ENCODE results near the gene RILPL2.
"Not testable (repeated sequence)": the region's sequence is repeated elsewhere in the genome, so short reads cannot be mapped to it uniquely, and the experiment has no call there.

RILPL2 gene

DNA sequence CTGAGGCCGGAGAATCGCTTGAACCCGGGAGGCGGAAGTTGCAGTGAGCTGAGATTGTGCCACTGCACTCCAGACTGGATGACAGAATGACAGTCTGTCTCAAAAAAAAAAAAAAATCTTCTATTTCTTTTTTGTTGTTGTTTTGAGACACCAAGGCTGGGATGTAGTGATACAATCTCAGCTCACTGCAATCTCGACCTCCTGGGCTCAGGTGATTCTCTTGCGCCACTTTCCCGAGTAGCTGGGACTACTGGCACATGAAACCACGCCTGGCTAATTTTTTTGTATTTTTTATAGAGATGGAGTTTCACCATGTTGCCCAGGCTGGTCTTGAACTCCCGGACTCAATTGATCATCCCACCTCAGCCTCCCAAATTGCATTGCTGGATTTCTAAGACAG, 14.2 kb upstream of the RILPL2 start:
- in situ Hi-C loops (cut with HindIII; ENCODE audit: low sequenced_read_pairs): no loop called here

DNA sequence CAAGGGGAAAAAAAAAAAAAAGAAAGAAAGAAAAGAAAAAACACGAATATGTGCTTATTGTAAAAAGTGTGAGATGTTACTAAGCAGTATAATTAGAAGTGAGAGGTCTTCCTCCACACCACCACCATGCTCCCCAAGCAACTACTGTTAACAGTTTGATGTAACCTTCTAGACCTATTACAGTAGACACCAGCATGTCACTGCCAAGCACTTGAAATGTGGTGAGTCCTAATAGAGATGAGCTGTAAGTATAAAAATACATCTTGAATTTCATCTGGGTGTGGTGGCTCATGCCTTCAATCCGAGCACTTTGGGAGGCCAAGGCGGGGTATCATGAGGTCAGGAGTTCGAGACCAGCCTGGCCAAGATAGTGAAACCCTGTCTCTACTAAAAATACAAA, 13.4 kb upstream of the RILPL2 start:
- in situ Hi-C loops (cut with HindIII; ENCODE audit: low sequenced_read_pairs): no loop called here

DNA sequence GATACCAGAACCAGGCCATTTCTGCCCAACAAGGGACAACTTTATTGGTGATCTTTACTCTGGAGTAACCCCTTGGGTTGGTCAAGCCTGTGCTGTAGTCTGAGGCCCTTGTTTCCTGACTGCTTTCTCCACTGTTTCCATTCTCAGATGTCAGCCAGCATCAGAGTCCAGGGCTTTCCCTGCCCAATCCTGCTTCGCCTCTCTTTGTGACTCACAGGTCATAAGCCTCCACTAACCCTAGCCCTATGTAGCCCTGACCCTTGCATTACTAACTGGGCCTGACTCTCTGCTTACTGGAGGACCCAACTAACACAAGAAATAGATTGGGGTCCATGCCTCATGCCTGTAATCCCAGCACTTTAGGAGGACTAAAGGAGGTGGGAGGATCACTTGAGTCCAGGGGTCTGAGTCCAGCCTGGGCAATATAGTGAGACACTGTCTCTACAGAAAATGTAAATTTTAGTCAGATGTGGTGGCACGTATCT, 12.8 kb upstream of the RILPL2 start:
- in situ Hi-C loops (cut with HindIII; ENCODE audit: low sequenced_read_pairs): no loop called here

- in situ Hi-C loops (cut with HindIII; ENCODE audit: low sequenced_read_pairs): no loop called here
Measured at GRCh38 chr12:123446333-123446713, 9.8 kb upstream of the RILPL2 start.

DNA sequence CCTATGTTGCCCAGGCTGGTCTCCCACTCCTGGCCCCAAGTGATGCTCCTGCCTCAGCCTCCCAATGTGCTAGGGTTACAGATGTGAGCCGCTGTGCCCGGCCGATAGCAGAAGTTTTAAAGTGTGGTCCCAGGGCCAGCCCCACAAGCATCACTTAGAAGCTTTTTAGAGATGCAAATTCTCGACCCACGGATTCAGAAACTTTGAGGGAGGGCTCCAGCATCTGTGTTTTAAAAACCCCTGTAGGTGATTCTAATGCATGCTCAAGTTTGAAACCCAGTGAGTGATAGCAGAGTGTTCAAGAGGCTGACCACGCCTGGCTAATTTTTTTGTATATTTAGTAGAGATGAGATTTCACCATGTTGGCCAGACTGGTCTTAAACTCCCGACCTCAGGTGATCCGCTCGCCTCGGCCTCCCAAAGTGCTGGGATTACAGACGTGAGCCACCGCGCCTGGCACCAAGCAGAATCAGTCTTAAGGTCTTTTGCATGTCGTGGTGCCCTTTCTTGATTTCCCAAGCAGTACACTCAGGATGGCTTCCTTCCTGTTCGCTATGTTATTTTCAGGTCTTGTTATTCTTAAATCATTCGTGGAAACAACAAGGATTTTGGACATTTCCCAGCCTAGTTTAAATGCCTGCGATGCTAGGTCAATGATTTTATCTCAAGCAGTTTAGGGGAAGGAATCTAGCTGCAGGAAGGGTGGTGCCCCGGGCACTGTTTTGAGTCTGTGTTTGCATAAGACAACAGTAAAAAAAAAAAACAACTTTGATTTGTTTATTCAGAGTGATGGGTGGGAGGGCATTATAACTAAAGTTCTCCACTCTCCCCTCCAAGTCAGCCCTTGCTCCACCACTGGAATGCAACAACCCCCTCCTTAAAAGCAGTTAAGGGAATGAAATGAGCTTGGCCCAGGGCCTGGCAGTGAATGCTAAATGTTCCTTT, 9.2 kb upstream of the RILPL2 start:
- in situ Hi-C loops (cut with HindIII; ENCODE audit: low sequenced_read_pairs): no loop called here

GRCh38 chr12:123444092-123445026, 7.9 kb upstream of the RILPL2 start:
- in situ Hi-C loops (cut with HindIII; ENCODE audit: low sequenced_read_pairs): no loop called here

DNA sequence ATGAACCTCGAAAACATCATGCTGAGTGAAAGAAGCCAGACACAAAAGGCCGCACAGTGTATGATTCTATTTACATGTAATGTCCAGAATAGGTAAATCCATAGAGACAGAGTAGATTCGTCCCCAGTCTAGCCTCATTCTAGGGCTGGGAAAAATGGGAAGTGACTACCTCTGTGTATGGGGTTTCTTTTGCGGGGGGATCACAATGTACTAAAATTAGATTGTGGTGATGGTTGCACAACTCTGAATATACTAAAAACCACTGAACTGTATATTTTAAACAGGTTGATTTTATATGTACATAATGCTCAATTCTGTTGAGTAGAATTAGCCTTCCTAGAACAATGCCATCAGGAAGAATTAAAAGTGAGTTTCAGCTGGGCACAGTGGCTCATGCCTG, 6.3 kb upstream of the RILPL2 start:
- in situ Hi-C loops (cut with HindIII; ENCODE audit: low sequenced_read_pairs): no loop called here

DNA sequence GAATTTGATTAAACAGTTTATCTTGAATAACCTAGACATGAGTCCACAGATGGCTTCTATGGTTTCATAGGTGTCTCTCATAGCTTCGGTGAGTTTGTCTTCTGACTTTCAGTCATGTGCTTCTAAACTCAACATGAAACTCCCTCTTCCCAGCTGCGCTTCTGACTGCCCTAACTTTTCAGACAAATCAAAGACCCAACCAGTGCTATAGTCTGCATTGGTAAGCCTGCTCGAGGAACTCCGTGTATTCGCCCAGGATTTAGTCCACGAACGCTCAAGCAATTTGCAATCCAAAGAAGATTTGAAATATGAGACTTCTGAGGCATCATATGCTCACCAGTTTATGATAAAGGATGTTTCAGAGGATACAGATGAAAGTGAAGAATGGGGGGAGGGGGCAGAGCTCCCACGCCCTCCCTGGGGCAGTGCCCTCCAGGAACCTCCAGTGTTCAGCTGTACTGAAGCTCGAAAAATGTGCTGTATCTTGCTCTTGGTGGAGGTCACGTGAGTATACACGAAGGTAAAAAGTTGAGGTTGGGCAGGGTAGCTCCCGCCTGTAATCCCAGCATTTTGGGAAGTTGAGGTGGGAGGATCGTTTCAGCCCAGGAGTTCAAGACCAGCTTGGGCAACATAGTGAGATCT, 5.2 kb upstream of the RILPL2 start:
- in situ Hi-C loops (cut with HindIII; ENCODE audit: low sequenced_read_pairs): no loop called here

- in situ Hi-C loops (cut with HindIII; ENCODE audit: low sequenced_read_pairs): no loop called here
Measured at GRCh38 chr12:123435636-123436016, 858 bp downstream of the RILPL2 start.

DNA sequence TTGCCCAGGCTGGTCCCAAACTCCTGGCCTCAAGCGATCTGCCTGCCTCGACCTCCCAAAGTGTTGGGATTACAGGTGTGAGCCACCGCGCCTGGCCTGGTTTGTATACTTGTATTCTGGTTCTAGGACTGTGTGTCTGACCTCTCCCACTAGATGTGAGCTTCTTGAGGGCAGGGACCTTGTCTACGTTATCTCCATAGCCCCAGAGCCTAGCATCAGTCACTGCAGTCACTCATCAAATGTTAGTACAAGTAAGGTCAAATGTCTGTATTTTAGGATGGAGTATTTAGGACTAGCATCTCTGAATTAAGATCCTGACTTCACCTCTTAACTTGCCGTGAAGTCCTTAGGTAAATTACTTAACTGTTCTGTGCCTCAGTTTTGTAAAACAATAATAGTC, 2.9 kb downstream of the RILPL2 start:
- in situ Hi-C loops (cut with HindIII; ENCODE audit: low sequenced_read_pairs): no loop called here

DNA sequence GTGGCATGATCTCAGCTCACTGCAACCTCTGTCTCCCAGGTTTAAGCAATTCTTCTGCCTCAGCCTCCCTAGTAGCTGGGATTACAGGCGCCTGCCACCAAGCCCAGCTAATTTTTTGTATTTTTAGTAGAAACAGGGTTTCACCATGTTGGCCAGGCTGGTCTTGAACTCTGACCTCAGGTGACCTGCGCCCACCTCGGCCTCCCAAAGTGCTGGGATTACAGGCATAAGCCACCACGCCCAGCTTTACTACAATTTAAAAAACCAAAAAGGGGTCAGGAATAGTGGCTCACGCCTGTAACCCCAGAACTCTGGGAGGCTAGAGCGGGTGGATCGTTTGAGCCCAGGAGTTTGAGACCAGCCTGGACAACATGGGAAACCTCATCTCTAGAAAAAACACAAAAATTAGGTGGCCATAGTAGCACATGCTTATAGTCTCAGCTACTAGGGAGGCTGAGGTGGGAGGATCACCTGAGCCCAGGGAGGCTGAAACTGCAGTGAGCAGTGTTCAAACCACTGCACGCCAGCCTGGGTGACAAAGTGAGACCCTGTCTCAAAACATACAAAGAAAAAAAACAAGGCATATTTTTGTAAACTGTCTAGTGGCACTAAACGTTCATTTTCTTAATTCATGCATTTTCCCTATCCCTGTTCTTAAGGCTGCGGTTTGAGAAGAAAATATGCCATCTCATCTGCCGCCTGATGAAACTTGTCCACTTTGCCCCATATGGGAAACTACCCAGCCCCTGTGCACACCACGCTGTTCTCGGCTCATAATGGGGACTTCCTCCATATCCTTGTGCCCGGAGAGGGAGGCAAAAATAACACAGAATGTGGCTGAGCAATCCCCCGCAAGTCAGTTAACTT, 4.3 kb downstream of the RILPL2 start:
- in situ Hi-C loops (cut with HindIII; ENCODE audit: low sequenced_read_pairs): not testable (repeated sequence)

- in situ Hi-C loops (cut with HindIII; ENCODE audit: low sequenced_read_pairs): not testable (repeated sequence)
Measured at GRCh38 chr12:123429101-123429500, 7.4 kb downstream of the RILPL2 start.

GRCh38 chr12:123428591-123428990, 7.9 kb downstream of the RILPL2 start:
- in situ Hi-C loops (cut with HindIII; ENCODE audit: low sequenced_read_pairs): no loop called here

DNA sequence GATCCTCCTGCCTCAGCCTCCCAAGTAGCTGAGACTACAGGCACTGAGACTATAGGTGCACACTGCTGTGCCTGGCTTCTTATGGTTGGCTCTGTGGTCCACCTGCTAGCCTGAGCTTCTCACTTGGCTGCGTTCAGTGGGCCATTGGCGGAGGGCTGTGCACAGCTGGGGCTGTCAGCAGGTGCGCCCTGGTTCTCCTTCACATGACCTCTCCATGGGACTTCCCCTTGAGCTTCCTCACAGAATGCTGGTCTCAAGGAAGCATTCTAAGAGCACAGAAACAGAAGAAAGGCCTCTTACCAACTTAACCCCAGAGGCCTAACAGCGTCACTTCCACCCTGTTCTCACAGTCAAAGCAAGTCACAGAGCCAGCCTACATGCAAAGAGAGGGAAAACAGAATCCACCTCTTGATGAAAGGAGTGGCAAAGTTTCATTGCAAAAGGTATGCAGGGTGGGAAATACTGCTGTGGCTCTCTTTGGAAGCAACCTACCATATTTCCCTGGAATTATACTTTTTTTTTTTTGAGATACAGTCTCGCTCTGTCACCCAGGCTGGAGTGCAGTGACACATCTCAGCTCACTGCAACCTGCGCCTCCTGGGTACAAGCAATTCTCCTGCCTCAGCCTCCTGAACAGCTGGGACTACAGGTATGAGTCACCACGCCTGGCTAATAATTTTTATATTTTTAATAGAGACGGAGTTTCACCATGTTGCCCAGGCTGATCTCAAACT, 9.3 kb downstream of the RILPL2 start:
- in situ Hi-C loops (cut with HindIII; ENCODE audit: low sequenced_read_pairs): no loop called here

- in situ Hi-C loops (cut with HindIII; ENCODE audit: low sequenced_read_pairs): no loop called here
Measured at GRCh38 chr12:123421314-123421713, 15.2 kb downstream of the RILPL2 start.

DNA sequence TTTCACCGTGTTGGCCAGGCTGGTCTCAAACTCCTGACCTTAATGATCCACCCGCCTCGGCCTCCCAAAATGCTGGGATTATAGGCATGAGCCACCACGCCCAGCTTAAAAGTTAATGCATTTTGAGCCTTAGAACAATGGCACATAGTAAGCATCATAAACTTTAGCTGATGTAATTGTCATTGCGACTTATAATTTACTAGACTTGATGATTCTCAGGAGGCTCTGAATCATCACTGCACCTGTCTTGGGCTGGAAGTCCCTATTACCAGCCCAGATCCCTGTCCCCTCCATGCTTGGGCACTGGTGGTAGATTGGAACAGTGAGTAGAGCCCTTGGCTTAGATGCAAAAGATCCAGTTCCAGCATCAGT, 26.5 kb downstream of the RILPL2 start:
- in situ Hi-C loops (cut with HindIII; ENCODE audit: low sequenced_read_pairs): no loop called here

GRCh38 chr12:123409284-123410040, 27.0 kb downstream of the RILPL2 start:
- in situ Hi-C loops (cut with HindIII; ENCODE audit: low sequenced_read_pairs): not testable (repeated sequence)

DNA sequence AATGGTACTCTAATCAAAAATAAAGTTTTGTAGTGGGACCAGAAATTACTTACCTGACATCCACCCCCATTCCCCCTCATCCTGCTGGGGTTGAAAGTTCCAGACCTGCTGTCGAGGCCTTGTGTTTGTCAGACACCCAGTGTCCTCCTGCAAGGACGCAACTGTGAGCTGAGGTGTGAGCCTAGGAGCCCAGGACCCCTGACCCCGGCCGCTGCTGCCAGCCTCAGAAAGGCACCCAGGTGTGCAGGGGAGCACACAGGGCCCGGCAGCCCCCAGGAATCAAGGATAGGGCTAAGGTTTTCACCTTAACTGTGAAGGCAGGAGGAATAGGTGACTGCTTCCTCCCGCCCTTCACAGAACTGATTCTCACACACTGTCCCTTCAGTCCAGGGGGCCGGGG, 27.9 kb downstream of the RILPL2 start:
- in situ Hi-C loops (cut with HindIII; ENCODE audit: low sequenced_read_pairs): not testable (repeated sequence)

DNA sequence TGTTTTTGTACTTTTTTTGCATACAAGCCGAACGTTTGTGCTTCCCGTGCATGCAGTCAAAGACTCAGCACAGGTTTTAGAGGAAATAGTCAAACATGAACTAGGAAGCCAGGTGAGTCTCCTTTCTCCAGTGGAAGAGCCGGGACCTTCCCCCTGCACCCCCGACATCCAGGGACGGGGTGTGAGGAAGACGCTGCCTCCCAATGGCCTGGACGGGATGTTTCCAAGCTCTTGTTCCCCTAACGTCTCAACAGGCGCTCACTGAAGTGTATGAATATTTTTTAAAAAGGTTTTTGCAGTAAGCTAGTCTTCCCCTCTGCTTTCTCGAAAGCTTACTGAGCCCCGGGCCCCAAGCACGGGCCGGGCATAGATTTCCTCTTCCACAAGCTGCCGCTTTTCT, 28.6 kb downstream of the RILPL2 start:
- in situ Hi-C loops (cut with HindIII; ENCODE audit: low sequenced_read_pairs): not testable (repeated sequence)

Data from DLD1 (cell line).